SK-N-MC (cell line): ENCODE results near the gene ZNRF3.

Source experiments
- EZH2 ChIP-seq: fragments of 200-600 bp; sonication (generic); IDR thresholded peaks from one replicate; pipeline ENCODE4 v1.6.1; 2017; ENCODE audit warnings: antibody characterized with exemption
- FOXP2 ChIP-seq: optimal IDR thresholded peaks from 2 replicates; pipeline ENCODE3; 2011; ENCODE audit warnings: mild to moderate bottlenecking, moderate library complexity; ENCODE audit not compliant: insufficient read depth; ENCODE audit errors: extremely low read length, control extremely low read depth
- POLR2AphosphoS5 ChIP-seq: IDR thresholded peaks from 2 replicates; pipeline ENCODE4 v1.6.1; 2012; ENCODE audit warnings: mild to moderate bottlenecking, low read depth, low read length, borderline replicate concordance

DNA sequence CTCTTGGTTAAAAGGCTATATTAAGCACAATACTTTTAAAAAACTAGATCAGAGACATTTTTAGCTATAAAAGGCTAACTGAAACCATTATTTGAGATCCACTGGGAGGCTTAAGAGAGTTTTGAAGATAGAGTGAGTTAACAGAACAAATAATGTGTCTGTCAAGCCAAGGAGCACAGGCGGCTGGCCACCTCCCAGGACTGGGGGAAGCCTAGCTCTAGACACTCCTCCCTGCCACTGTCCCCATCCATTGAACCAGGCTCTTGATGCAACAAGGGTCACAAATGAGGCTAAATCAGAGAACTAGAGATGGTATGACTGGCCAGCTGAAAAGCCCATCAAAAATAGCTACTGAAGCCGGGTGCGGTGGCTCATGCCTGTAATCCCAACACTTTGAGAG, 115.3 kb downstream of the ZNRF3 start:
- TF ChIP-seq EZH2 (no peak), FOXP2 (no peak), POLR2AphosphoS5 (no peak)
